SU-DHL-6 (cell line): ENCODE results near the gene STK32B.

Experiments used
- H2AFZ ChIP-seq: fragments of 200-600 bp; sonication (generic); 2 replicates; pipeline ENCODE4 v1.6.1; 2014; ENCODE audit warnings: low read depth, mild to moderate bottlenecking, moderate library complexity, mixed read lengths, antibody characterized with exemption, low read length; ENCODE audit not compliant: severe bottlenecking
- H3F3A ChIP-seq: fragments of 200-600 bp; shearing (Covaris generic); 2 replicates; pipeline ENCODE4 v1.6.0; 2016; ENCODE audit warnings: antibody characterized with exemption, mild to moderate bottlenecking; ENCODE audit not compliant: insufficient read depth
- H3K27ac ChIP-seq: fragments of 200-600 bp; sonication (generic); 2 replicates; pipeline ENCODE4 v1.5.1; 2016; ENCODE audit warnings: low read depth, mild to moderate bottlenecking, low read length, moderate library complexity, mixed read lengths
- H3K27me3 ChIP-seq: fragments of 200-600 bp; sonication (generic), shearing (Covaris generic); 2 replicates; pipeline ENCODE4 v1.6.0; 2014; ENCODE audit warnings: mild to moderate bottlenecking, low read length
- H3K36me3 ChIP-seq: fragments of 200-600 bp; sonication (generic); 2 replicates; pipeline ENCODE4 v1.6.1; 2014; ENCODE audit warnings: mild to moderate bottlenecking, low read length, mixed read lengths
- H3K4me2 ChIP-seq: fragments of 300-600, 200-600 bp; shearing (Covaris generic), sonication (generic); 2 replicates; pipeline ENCODE4 v1.6.0; 2014; ENCODE audit warnings: low read length, low read depth, mild to moderate bottlenecking; ENCODE audit not compliant: poor library complexity, severe bottlenecking
- H3K4me3 ChIP-seq: fragments of 200-600 bp; sonication (generic); 2 replicates; pipeline ENCODE4 v1.5.1; 2014; ENCODE audit warnings: antibody characterized with exemption, low read length, mild to moderate bottlenecking, mixed read lengths; ENCODE audit not compliant: insufficient read depth, poor library complexity, severe bottlenecking
- H3K79me2 ChIP-seq: fragments of 200-600 bp; sonication (generic); 2 replicates; pipeline ENCODE4 v1.6.1; 2014; ENCODE audit warnings: mild to moderate bottlenecking, low read length, moderate library complexity; ENCODE audit not compliant: insufficient read depth
- H3K9ac ChIP-seq: fragments of 200-600 bp; sonication (generic); 2 replicates; pipeline ENCODE4 v1.7.0; 2014; ENCODE audit warnings: mild to moderate bottlenecking, low read length
- H3K9me2 ChIP-seq: fragments of 200-600 bp; sonication (generic); replicated peaks from 2 replicates; pipeline ENCODE4 v1.6.1; 2014; ENCODE audit warnings: low read length; ENCODE audit not compliant: insufficient read depth
- H3K9me3 ChIP-seq: fragments of 200-600 bp; sonication (generic); 2 replicates; pipeline ENCODE4 v1.6.1; 2014; ENCODE audit warnings: low read length, mixed read lengths; ENCODE audit not compliant: insufficient read depth
- H4K20me1 ChIP-seq: fragments of 200-600 bp; sonication (generic); 2 replicates; pipeline ENCODE4 v1.6.1; 2014; ENCODE audit warnings: low read depth, mild to moderate bottlenecking, antibody characterized with exemption, low read length, moderate library complexity, mixed read lengths
- EZH2phosphoT487 ChIP-seq: fragments of 200-600 bp; sonication (generic), shearing (Covaris generic); conservative IDR thresholded peaks from 2 replicates; pipeline ENCODE4 v1.6.1; 2018; ENCODE audit warnings: mild to moderate bottlenecking, antibody characterized with exemption, low read length, moderate library complexity, mixed read lengths
- TF ChIP-seq, protein P1 (sequence below): fragments of 200-600 bp; sonication (generic); IDR thresholded peaks from one replicate; pipeline ENCODE4 v1.5.1; 2017; ENCODE audit warnings: antibody characterized with exemption, mild to moderate bottlenecking, low read length, moderate library complexity; ENCODE audit not compliant: insufficient read depth, poor library complexity, severe bottlenecking

The STK32B gene

GRCh38 chr4:5218376-5219069 is 167.2 kb downstream of the STK32B start:
- Histone ChIP-seq H2AFZ (no peak overlapping the region), H3K4me2 (no peak overlapping the region), H3K27ac (no peak overlapping the region), H3K9me2 (no peaks in the 10 kb centered on the region), H3K79me2 (no peaks in the 10 kb centered on the region), H3K27me3 (no peaks in the 10 kb centered on the region), H3K9me3 (no peaks in the 10 kb centered on the region), H3K9ac (no peak overlapping the region), H3F3A (no peaks in the 10 kb centered on the region), H3K36me3 (no peaks in the 10 kb centered on the region), H4K20me1 (no peaks in the 10 kb centered on the region), H3K4me3 (no peak overlapping the region)
- TF ChIP-seq EZH2phosphoT487, result no peak
- TF ChIP-seq, protein P1, sequence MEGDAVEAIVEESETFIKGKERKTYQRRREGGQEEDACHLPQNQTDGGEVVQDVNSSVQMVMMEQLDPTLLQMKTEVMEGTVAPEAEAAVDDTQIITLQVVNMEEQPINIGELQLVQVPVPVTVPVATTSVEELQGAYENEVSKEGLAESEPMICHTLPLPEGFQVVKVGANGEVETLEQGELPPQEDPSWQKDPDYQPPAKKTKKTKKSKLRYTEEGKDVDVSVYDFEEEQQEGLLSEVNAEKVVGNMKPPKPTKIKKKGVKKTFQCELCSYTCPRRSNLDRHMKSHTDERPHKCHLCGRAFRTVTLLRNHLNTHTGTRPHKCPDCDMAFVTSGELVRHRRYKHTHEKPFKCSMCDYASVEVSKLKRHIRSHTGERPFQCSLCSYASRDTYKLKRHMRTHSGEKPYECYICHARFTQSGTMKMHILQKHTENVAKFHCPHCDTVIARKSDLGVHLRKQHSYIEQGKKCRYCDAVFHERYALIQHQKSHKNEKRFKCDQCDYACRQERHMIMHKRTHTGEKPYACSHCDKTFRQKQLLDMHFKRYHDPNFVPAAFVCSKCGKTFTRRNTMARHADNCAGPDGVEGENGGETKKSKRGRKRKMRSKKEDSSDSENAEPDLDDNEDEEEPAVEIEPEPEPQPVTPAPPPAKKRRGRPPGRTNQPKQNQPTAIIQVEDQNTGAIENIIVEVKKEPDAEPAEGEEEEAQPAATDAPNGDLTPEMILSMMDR, result no peak

DNA sequence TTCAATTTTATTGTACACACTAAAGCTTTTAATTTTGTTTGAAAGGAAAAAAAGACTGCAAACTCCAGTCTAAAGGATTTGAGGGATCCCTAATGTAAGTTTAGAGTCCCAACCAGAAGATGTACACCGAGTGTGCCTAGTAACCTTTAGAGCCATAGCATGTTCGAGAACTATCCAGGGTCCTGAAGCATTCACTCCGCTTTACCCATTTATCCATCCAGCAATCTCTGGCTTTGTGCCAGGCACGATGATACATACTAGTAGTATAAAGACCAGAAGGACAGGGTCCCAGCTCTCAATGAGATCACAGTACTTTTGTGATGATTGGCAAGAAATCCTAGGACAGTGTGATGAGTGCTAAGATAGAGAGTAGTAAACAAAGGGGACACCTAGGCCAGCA is 168.7 kb downstream of the STK32B start:
- H3K9ac ChIP-seq, result no peak overlapping the region
- TF ChIP-seq, protein P1, result no peak
- no peak for TF ChIP-seq EZH2phosphoT487
- H3K27ac ChIP-seq, result no peak overlapping the region
- H4K20me1 ChIP-seq, result no peaks in the 10 kb centered on the region
- no peaks in the 10 kb centered on the region for H3K36me3 ChIP-seq
- H3K4me3 ChIP-seq, result no peak overlapping the region
- H3K4me2 ChIP-seq, result no peak overlapping the region
- H2AFZ ChIP-seq, result no peak overlapping the region
- H3F3A ChIP-seq, result no peaks in the 10 kb centered on the region
- H3K79me2 ChIP-seq, result no peaks in the 10 kb centered on the region
- H3K9me3 ChIP-seq, result no peaks in the 10 kb centered on the region
- no peaks in the 10 kb centered on the region for H3K9me2 ChIP-seq
- no peaks in the 10 kb centered on the region for H3K27me3 ChIP-seq

DNA sequence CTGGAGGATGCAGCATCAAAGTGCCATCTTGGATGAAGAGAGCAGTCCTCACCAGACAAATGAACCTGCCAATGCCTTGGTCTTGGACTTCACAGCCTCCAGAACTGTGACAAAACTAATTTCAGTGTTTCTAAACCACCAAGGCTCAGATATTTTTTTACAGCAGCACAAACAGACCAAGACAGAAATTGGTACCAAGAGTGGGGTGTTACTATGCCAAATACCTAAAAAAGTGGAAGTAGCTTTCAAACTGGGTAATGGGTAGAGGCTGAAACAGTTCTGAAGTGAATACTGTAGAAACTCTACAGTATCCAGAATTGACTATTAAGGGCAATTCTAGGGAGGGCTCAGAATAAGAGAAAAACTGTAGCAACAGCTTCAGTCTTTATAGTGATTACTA is 170.8 kb downstream of the STK32B start:
- H3K9me2 ChIP-seq, result no peaks in the 10 kb centered on the region
- no peaks in the 10 kb centered on the region for H4K20me1 ChIP-seq
- no peak overlapping the region for H2AFZ ChIP-seq
- TF ChIP-seq, protein P1, result no peak
- no peak for TF ChIP-seq EZH2phosphoT487
- no peak overlapping the region for H3K27ac ChIP-seq
- no peaks in the 10 kb centered on the region for H3K79me2 ChIP-seq
- H3K4me2 ChIP-seq, result no peak overlapping the region
- H3K36me3 ChIP-seq, result no peaks in the 10 kb centered on the region
- no peak overlapping the region for H3K4me3 ChIP-seq
- H3K9ac ChIP-seq, result no peak overlapping the region
- H3F3A ChIP-seq, result no peaks in the 10 kb centered on the region
- no peaks in the 10 kb centered on the region for H3K9me3 ChIP-seq
- no peaks in the 10 kb centered on the region for H3K27me3 ChIP-seq
